Stimulated activated naive CD8-positive, alpha-beta T cell treated with anti-CD3 and anti-CD28 coated beads, Interleukin-15, amount 100 ng/mL, for 72 hours (primary cell): Measurements from ENCODE around the gene ZNF710.

ENCODE experiments used
- ATAC-seq: fragments of 150-1000 bp; cut with Tn5 transposase; 2 replicates; pipeline ENCODE4 v1.10.0; 2021; ENCODE audit warnings: mild to moderate bottlenecking, moderate library complexity
- DNase-seq, 2 donors: peaks; one replicate each; pipeline ENCODE4 v3.0.0; 2021 to 2022
- H3K27ac Mint-ChIP-seq, 2 donors: one replicate each; pipeline ENCODE4 v1.8.0; 2022; ENCODE audit warnings: mild to moderate bottlenecking in 2 of 2, mixed read lengths in 2 of 2, moderate library complexity in 2 of 2
- H3K27me3 Mint-ChIP-seq: one replicate; pipeline ENCODE4 v1.8.0; 2022; ENCODE audit warnings: mixed read lengths
- H3K4me1 Mint-ChIP-seq: one replicate; pipeline ENCODE4 v1.8.0; 2022; ENCODE audit warnings: mild to moderate bottlenecking, mixed read lengths
- H3K4me3 Mint-ChIP-seq, 2 donors: one replicate each; pipeline ENCODE4 v1.8.0; 2022; ENCODE audit warnings: mild to moderate bottlenecking in 2 of 2, mixed read lengths in 2 of 2, moderate library complexity in 1 of 2
- H3K9me3 Mint-ChIP-seq, 2 donors: one replicate each; pipeline ENCODE4 v1.8.0; 2022; ENCODE audit warnings: mixed read lengths in 2 of 2

ZNF710 gene

DNA sequence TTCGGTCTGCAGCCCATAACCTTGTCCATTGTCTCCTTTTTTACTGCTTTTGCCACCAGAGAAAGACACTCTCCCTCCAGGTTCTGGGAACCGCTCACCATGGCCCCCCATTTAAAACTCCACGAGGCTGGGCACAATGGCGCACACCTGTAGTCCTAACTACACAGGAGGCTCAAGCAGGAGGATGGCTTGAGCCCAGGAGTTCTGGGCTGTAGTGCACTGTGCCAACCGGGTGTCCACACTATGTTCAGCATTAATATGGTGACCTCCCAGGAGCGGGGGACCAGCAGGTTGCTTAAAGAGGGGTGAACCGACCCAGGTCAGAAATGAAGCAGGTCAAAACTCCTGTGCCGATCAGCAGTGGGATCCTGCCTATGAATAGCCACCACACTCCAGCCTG, 129.2 kb downstream of the ZNF710 start:
- ATAC-seq (no peak), DNase-seq (no peak)
- no peaks in the 10 kb centered on the region for H3K9me3 Mint-ChIP-seq
- peak overlapping the region in 1 of 2 donors; percentile 33 for H3K27ac Mint-ChIP-seq
- H3K27me3 Mint-ChIP-seq = peaks cover 15% of the 10 kb centered on the region
- peaks cover 5% of the 10 kb centered on the region for H3K4me1 Mint-ChIP-seq
- no peak overlapping the region for H3K4me3 Mint-ChIP-seq
